T-cell (primary cell): ENCODE measurements around the gene LPCAT4. TPM values are rescaled to one million over a fixed set of nuclear protein-coding genes. Genes with fewer than 3 reads are reported as not detected.
"Not testable (repeated sequence)": the region's sequence is repeated elsewhere in the genome, so short reads cannot be mapped to it uniquely, and the experiment has no call there.

Experiments used
- ATAC-seq, 4 experiments: fragments of 200-7000 bp in 3 of 4; fragments of 150-1000 bp in 1 of 4; cut with Tn5 transposase; replicated peaks in 1 of 4; 1 replicate in 3 of 4; 2 replicates in 1 of 4; pipeline ENCODE4 v1.10.0; 2021; ENCODE audit warnings: moderate library complexity in 3 of 4, mild to moderate bottlenecking in 2 of 4, moderate number of reproducible peaks in 1 of 4
- CTCF ChIA-PET, 2 donors: fragments of 300-600 bp; sonication (Branson Sonifier 250); formaldehyde crosslinking; loops; one replicate each; lab custom pipeline; 2022; ENCODE audit warnings: antibody characterized with exemption in 2 of 2; lab: Charles Lee
- POLR2A ChIA-PET, 2 donors: fragments of 300-600 bp; sonication (Branson Sonifier 250); formaldehyde crosslinking; loops; one replicate each; lab custom pipeline; 2022; ENCODE audit warnings: antibody characterized with exemption in 2 of 2; lab: Charles Lee
- DNase-seq, 35 experiments: peaks; one replicate each; pipeline versions ENCODE4 v3.0.0 to v3.0.0-alpha.2; 2013 to 2023
- H3K27ac ChIP-seq: one replicate; pipeline ENCODE4 v1.5.1; 2013; ENCODE audit warnings: low read length
- H3K27me3 ChIP-seq, 2 experiments: replicated peaks in 1 of 2; 1 replicate in 1 of 2; 2 replicates in 1 of 2; pipeline versions ENCODE4 v1.6.1 to v1.7.0; 2013; ENCODE audit warnings: low read length in 1 of 2, mixed read lengths in 1 of 2; ENCODE audit not compliant: control insufficient read depth in 2 of 2, insufficient read depth in 2 of 2; ENCODE audit errors: extremely low read depth in 1 of 2
- H3K36me3 ChIP-seq, 2 donors: 1 replicate in 1 of 2; 2 replicates in 1 of 2; pipeline versions ENCODE4 v1.6.1 to v1.7.0; 2013; ENCODE audit warnings: low read length in 1 of 2; ENCODE audit not compliant: control insufficient read depth in 2 of 2, insufficient read depth in 1 of 2; ENCODE audit errors: extremely low read depth in 1 of 2
- H3K4me1 ChIP-seq, 2 experiments: 1 replicate in 1 of 2; 2 replicates in 1 of 2; pipeline versions ENCODE4 v1.6.1 to v1.7.0; 2013; ENCODE audit warnings: low read length in 2 of 2, mixed read lengths in 1 of 2; ENCODE audit not compliant: insufficient read depth in 2 of 2, control insufficient read depth in 1 of 2; ENCODE audit errors: extremely low read depth in 1 of 2
- H3K4me3 ChIP-seq, 2 donors: 1 replicate in 1 of 2; 2 replicates in 1 of 2; pipeline versions ENCODE4 v1.5.1 to v1.7.0; 2013; ENCODE audit warnings: mild to moderate bottlenecking in 2 of 2, low read length in 1 of 2, moderate library complexity in 1 of 2; ENCODE audit not compliant: control insufficient read depth in 1 of 2; ENCODE audit errors: extremely low read depth in 1 of 2
- H3K9me3 ChIP-seq: 2 replicates; pipeline ENCODE4 v1.7.0; 2013
- H3K27ac Mint-ChIP-seq, 2 donors: one replicate each; pipeline ENCODE4 v1.8.0; 2020 to 2021; ENCODE audit warnings: mild to moderate bottlenecking in 2 of 2, mixed read lengths in 2 of 2
- H3K27me3 Mint-ChIP-seq, 2 donors: one replicate each; pipeline ENCODE4 v1.8.0; 2021 to 2022; ENCODE audit warnings: mixed read lengths in 2 of 2
- H3K36me3 Mint-ChIP-seq: one replicate; pipeline ENCODE4 v1.8.0; 2021; ENCODE audit warnings: mixed read lengths
- H3K4me1 Mint-ChIP-seq, 3 donors: one replicate each; pipeline ENCODE4 v1.8.0; 2020 to 2022; ENCODE audit warnings: mixed read lengths in 3 of 3, mild to moderate bottlenecking in 1 of 3
- H3K4me3 Mint-ChIP-seq, 3 donors: one replicate each; pipeline ENCODE4 v1.8.0; 2020 to 2022; ENCODE audit warnings: mild to moderate bottlenecking in 3 of 3, mixed read lengths in 3 of 3, moderate library complexity in 3 of 3
- H3K9me3 Mint-ChIP-seq, 3 donors: one replicate each; pipeline ENCODE4 v1.8.0; 2020 to 2022; ENCODE audit warnings: mixed read lengths in 3 of 3
- WGBS: methylation state at CpG from one replicate; pipeline ENCODE4 v1.1.5; 2013; ENCODE audit warnings: missing lambda C conversion rate; ENCODE audit not compliant: insufficient coverage; 5-methylcytosine and 5-hydroxymethylcytosine counted together
- total RNA-seq, 35 experiments: library from RNA in 6 of 35; stranded (reverse) in 6 of 35; fragments of 120-200 nt in 1 of 35; gene quantifications; one replicate each; pipeline versions ENCODE4 v1.2.1 to v1.2.4 and lab custom pipeline; 2013 to 2026

LPCAT4 gene
- total RNA-seq (100 to 1,000 TPM in 1 of 5 donors, 10 to 100 TPM in 4; 60.8 to 115 (median 91.1) TPM), total RNA-seq (lab: John Stamatoyannopoulos, UW) (6.0 to 47.7 (median 23.0) reads per million in 29 experiments)
- total RNA-seq (2013), result 30.4 TPM

- Histone ChIP-seq H3K27me3 (no peaks in the 10 kb centered on the region), H3K27ac (peak within 1 kb of the TSS; percentile 88), H3K4me3 (peak within 1 kb of the TSS; percentile 87 to 92), H3K4me1 (peaks cover 10 to 37% of the 10 kb centered on the region in 2 experiments), H3K36me3 (peaks cover 0 to 16% of the 10 kb centered on the region in 2 donors), H3K9me3 (no peaks in the 10 kb centered on the region)
- ChIA-PET POLR2A (interaction anchor here (0.6 to 1.7 kb wide), 4 partner anchors 25 to 243 kb away, joined by 3 to 5 read pairs (median 4); partner anchors contain the start of genes NOP10 (in 1 of the 2) and NUTM1 (in 1 of the 2)), CTCF (interaction anchor here (0.5 to 3.5 kb wide), 29 partner anchors 9 to 1120 kb away, joined by 3 to 39 read pairs (median 4); partner anchors contain the start of genes EMC7 (in 1 of the 2), GOLGA8A (in 1 of the 2), GOLGA8B (in 1 of the 2) and KATNBL1 (in 1 of the 2))
- Mint-ChIP-seq H3K27ac (peak within 1 kb of the TSS; percentile 96), H3K36me3 (peaks cover 7% of the 10 kb centered on the region), H3K4me1 (peaks cover 34 to 46% (median 37%) of the 10 kb centered on the region in 3 donors), H3K4me3 (peak within 1 kb of the TSS; percentile 95 to 97 (median 96)), H3K27me3 (no peaks in the 10 kb centered on the region), H3K9me3 (no peaks in the 10 kb centered on the region)
- DNase-seq (peak; percentile 77 to 94 (median 86)), ATAC-seq (peak; percentile 87 to 92 (median 88))
- WGBS, result 1% methylated on average over 63 of the region's 80 CpGs
These were observed at the start of gene LPCAT4 for GRCh38 chr15:34367101-34368081. TSS of gene LPCAT4 (minus strand) at chr15:34367196. CDS start at chr15:34367100, 96 bp downstream.

- H3K9me3 ChIP-seq, H3K4me1 ChIP-seq, DNase-seq, H3K4me3 Mint-ChIP-seq, H3K27ac Mint-ChIP-seq, H3K27me3 Mint-ChIP-seq, H3K36me3 ChIP-seq, POLR2A ChIA-PET, H3K9me3 Mint-ChIP-seq, CTCF ChIA-PET, H3K27me3 ChIP-seq, H3K27ac ChIP-seq, H3K4me3 ChIP-seq, H3K36me3 Mint-ChIP-seq, H3K4me1 Mint-ChIP-seq: not testable (repeated sequence)
- ATAC-seq, result peak in 1 of 4 experiments; percentile 6
- WGBS, result no CpG with 5 or more reads among the region's 19 CpGs
These were observed 42.5 kb upstream of the LPCAT4 start for GRCh38 chr15:34409511-34409910.

- DNase-seq, CTCF ChIA-PET, H3K27me3 Mint-ChIP-seq, H3K36me3 Mint-ChIP-seq, POLR2A ChIA-PET, H3K27ac ChIP-seq, H3K36me3 ChIP-seq, H3K9me3 ChIP-seq, H3K4me1 ChIP-seq, H3K4me3 ChIP-seq, H3K27me3 ChIP-seq, H3K27ac Mint-ChIP-seq, H3K9me3 Mint-ChIP-seq, H3K4me1 Mint-ChIP-seq, H3K4me3 Mint-ChIP-seq: not testable (repeated sequence)
- WGBS, result no CpG with 5 or more reads among the region's 10 CpGs
- ATAC-seq, result peak in 3 of 4 experiments; percentile 50 to 85 (median 54)
These were observed 42.0 kb upstream of the LPCAT4 start for GRCh38 chr15:34408973-34409372.

DNA sequence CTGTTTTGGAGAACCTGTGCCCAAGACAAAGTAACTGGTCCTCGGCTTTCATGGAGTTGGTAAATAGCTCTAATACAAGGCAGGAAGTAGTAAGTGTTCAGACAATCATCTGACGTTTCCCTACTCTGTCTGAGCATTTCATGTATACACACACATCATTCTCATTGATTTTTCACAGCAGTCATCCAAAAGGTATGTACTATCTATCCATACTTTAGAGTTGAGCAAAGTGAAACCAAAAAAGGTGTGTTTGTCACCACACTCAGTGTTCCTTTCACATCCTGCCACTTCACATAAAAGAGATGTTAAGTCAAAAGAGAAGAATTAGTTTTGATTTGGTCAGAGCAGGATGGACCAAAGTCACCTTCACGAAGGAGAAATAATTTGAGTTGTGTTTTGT, 36.9 kb upstream of the LPCAT4 start:
- H3K27ac ChIP-seq, H3K27me3 ChIP-seq, H3K36me3 ChIP-seq, POLR2A ChIA-PET, H3K4me3 ChIP-seq, H3K27me3 Mint-ChIP-seq, H3K9me3 ChIP-seq, H3K4me3 Mint-ChIP-seq, H3K27ac Mint-ChIP-seq, DNase-seq, H3K9me3 Mint-ChIP-seq, CTCF ChIA-PET, H3K4me1 Mint-ChIP-seq, H3K4me1 ChIP-seq, H3K36me3 Mint-ChIP-seq: not testable (repeated sequence)
- no CpG with 5 or more reads among the region's 3 CpGs for WGBS
- peak; percentile 57 to 81 (median 66) for ATAC-seq

DNA sequence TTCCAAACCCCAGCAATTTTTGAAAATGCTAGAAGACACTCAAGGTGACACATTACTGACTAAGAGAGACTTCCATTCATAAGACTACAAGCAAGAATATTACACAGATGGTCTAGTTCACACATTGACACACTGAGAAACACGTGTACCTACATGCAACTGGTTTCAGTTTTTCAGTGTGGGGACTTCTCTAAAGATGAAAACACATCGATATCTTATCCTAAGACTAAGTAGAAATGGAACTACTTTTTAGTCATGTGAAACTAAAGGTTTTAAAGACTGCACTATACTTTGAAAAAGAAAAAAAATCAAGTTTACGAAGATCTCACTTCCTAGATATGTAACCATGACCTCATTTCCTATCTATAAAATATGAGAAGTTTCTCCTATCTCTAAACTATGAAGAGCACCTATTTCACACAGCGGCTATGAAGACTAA, 36.2 kb upstream of the LPCAT4 start:
- POLR2A ChIA-PET, H3K4me3 ChIP-seq, H3K27me3 Mint-ChIP-seq, H3K27ac ChIP-seq, H3K27ac Mint-ChIP-seq, H3K4me3 Mint-ChIP-seq, H3K4me1 ChIP-seq, CTCF ChIA-PET, H3K9me3 Mint-ChIP-seq, DNase-seq, H3K27me3 ChIP-seq, H3K36me3 ChIP-seq, H3K36me3 Mint-ChIP-seq, H3K9me3 ChIP-seq, H3K4me1 Mint-ChIP-seq: not testable (repeated sequence)
- peak; percentile 40 to 72 (median 47) for ATAC-seq
- whole genome bisulfite sequencing, result no CpG with 5 or more reads among the region's 4 CpGs

- H3K4me3 ChIP-seq, H3K27me3 ChIP-seq, POLR2A ChIA-PET, H3K9me3 Mint-ChIP-seq, H3K27ac ChIP-seq, H3K4me3 Mint-ChIP-seq, H3K36me3 ChIP-seq, H3K36me3 Mint-ChIP-seq, CTCF ChIA-PET, H3K27me3 Mint-ChIP-seq, H3K4me1 ChIP-seq, H3K27ac Mint-ChIP-seq, DNase-seq, H3K9me3 ChIP-seq, H3K4me1 Mint-ChIP-seq: not testable (repeated sequence)
- no CpG with 5 or more reads among the region's 6 CpGs for WGBS
- peak in 3 of 4 experiments; percentile 65 to 81 (median 78) for ATAC-seq
These were observed 30.8 kb upstream of the LPCAT4 start for GRCh38 chr15:34397637-34398259.
